GM23338 (cell line): ENCODE data around the gene ZMAT5. TPM values are rescaled to one million over a fixed set of nuclear protein-coding genes. Genes with fewer than 3 reads are reported as not detected.
A peak's percentile ranks its signal among the peaks of the same experiment; 100 is the strongest.

Experiments used
- ATAC-seq: fragments of 200-7000 bp; cut with Tn5 transposase; 3 replicates; pipeline ENCODE4 v1.9.1; 2020
- DNase-seq: peaks from one replicate; pipeline ENCODE4 v3.0.0-alpha.2; 2015; ENCODE audit warnings: low spot score
- H2AFZ ChIP-seq: fragments of 200-600 bp; sonication (generic); 2 replicates; pipeline ENCODE4 v1.8.0; 2016; ENCODE audit warnings: antibody characterized with exemption, mild to moderate bottlenecking, moderate library complexity
- H3F3A ChIP-seq: fragments of 200-600 bp; sonication (generic); replicated peaks from 2 replicates; pipeline ENCODE4 v1.8.0; 2017; ENCODE audit warnings: antibody characterized with exemption, mixed run types, low read depth
- H3K27ac ChIP-seq: fragments of 200-600 bp; sonication (generic); 2 replicates; pipeline ENCODE4 v1.6.1; 2016; ENCODE audit warnings: low read depth
- H3K27me3 ChIP-seq: fragments of 200-600 bp; sonication (generic); 2 replicates; pipeline ENCODE4 v1.8.0; 2016; ENCODE audit warnings: mild to moderate bottlenecking, mixed run types, moderate library complexity; ENCODE audit not compliant: insufficient read depth
- H3K36me3 ChIP-seq: fragments of 200-600 bp; sonication (generic); 2 replicates; pipeline ENCODE4 v1.8.0; 2016; ENCODE audit warnings: mild to moderate bottlenecking; ENCODE audit not compliant: insufficient read depth
- H3K4me1 ChIP-seq: fragments of 200-600 bp; sonication (generic); 2 replicates; pipeline ENCODE4 v1.8.0; 2016; ENCODE audit warnings: mild to moderate bottlenecking, moderate library complexity; ENCODE audit not compliant: insufficient read depth
- H3K4me2 ChIP-seq: fragments of 200-600 bp; sonication (generic); 2 replicates; pipeline ENCODE4 v1.7.1; 2017; ENCODE audit warnings: mixed run types
- H3K4me3 ChIP-seq: fragments of 200-600 bp; sonication (generic); 2 replicates; pipeline ENCODE4 v1.6.1; 2016; ENCODE audit warnings: mixed run types
- H3K79me2 ChIP-seq: fragments of 200-600 bp; sonication (generic); replicated peaks from 2 replicates; pipeline ENCODE4 v1.8.0; 2017; ENCODE audit warnings: mild to moderate bottlenecking; ENCODE audit not compliant: insufficient read depth
- H3K9me2 ChIP-seq: fragments of 200-600 bp; sonication (generic); 2 replicates; pipeline ENCODE4 v1.8.0; 2017; ENCODE audit not compliant: insufficient read depth
- H4K20me1 ChIP-seq: fragments of 200-600 bp; sonication (generic); replicated peaks from 2 replicates; pipeline ENCODE4 v1.8.0; 2017; ENCODE audit warnings: mild to moderate bottlenecking; ENCODE audit not compliant: insufficient read depth
- H3K27ac Mint-ChIP-seq: 2 replicates; pipeline ENCODE4 v1.8.0; 2020; ENCODE audit warnings: inconsistent platforms, mild to moderate bottlenecking, moderate library complexity, mixed read lengths
- H3K27me3 Mint-ChIP-seq: 3 replicates; pipeline ENCODE4 v1.8.0; 2022; ENCODE audit warnings: low read depth, mild to moderate bottlenecking, moderate library complexity, mixed read lengths, inconsistent platforms; ENCODE audit not compliant: insufficient read depth, poor library complexity
- H3K36me3 Mint-ChIP-seq: 3 replicates; pipeline ENCODE4 v1.8.0; 2021; ENCODE audit warnings: low read depth, mild to moderate bottlenecking, inconsistent platforms, moderate library complexity, mixed read lengths
- H3K4me1 Mint-ChIP-seq: 3 replicates; pipeline ENCODE4 v1.8.0; 2020; ENCODE audit warnings: mild to moderate bottlenecking, inconsistent platforms, mixed read lengths
- H3K4me3 Mint-ChIP-seq: 3 replicates; pipeline ENCODE4 v1.8.0; 2021; ENCODE audit warnings: moderate library complexity, mild to moderate bottlenecking, inconsistent platforms, mixed read lengths
- H3K9me3 Mint-ChIP-seq: 3 replicates; pipeline ENCODE4 v1.8.0; 2020; ENCODE audit warnings: moderate library complexity, mild to moderate bottlenecking, inconsistent platforms, mixed read lengths
- CREB1 ChIP-seq: fragments of 250-450 bp; sonication (Bioruptor Pico); IDR thresholded peaks from 2 replicates; pipeline ENCODE4 v1.5.0; 2020; ENCODE audit warnings: low read depth, mild to moderate bottlenecking, moderate library complexity
- EZH2 ChIP-seq: fragments of 200-600 bp; sonication (generic); IDR thresholded peaks from one replicate; pipeline ENCODE4 v1.8.0; 2017; ENCODE audit warnings: antibody characterized with exemption, mild to moderate bottlenecking, low read depth; ENCODE audit not compliant: unreplicated experiment
- EZH2phosphoT487 ChIP-seq: fragments of 200-600 bp; sonication (generic); IDR thresholded peaks from one replicate; pipeline ENCODE4 v1.8.1; 2018; ENCODE audit warnings: antibody characterized with exemption; ENCODE audit not compliant: unreplicated experiment
- JUNB ChIP-seq: IDR thresholded peaks from one replicate; pipeline ENCODE4 v1.6.1; 2016; ENCODE audit warnings: antibody characterized with exemption; ENCODE audit not compliant: unreplicated experiment
- NANOG ChIP-seq: IDR thresholded peaks from 2 replicates; pipeline ENCODE4 v1.6.1; 2016; ENCODE audit warnings: antibody characterized with exemption, borderline replicate concordance
- POLR2AphosphoS5 ChIP-seq: IDR thresholded peaks from 2 replicates; pipeline ENCODE4 v1.6.1; 2016; ENCODE audit warnings: antibody characterized with exemption, low read depth
- REST ChIP-seq: IDR thresholded peaks from one replicate; pipeline ENCODE4 v1.6.1; 2018; ENCODE audit warnings: antibody characterized with exemption; ENCODE audit not compliant: unreplicated experiment
- STAT1 ChIP-seq: IDR thresholded peaks from one replicate; pipeline ENCODE4 v1.6.1; 2016; ENCODE audit warnings: antibody characterized with exemption; ENCODE audit not compliant: unreplicated experiment
- ZNF114 ChIP-seq: fragments of 250-450 bp; sonication (Bioruptor Pico); IDR thresholded peaks from 2 replicates; pipeline ENCODE4 v1.5.0; 2020; ENCODE audit warnings: mild to moderate bottlenecking, moderate library complexity
- ZNF331 ChIP-seq: fragments of 250-450 bp; sonication (Bioruptor Pico); IDR thresholded peaks from 2 replicates; pipeline ENCODE4 v1.5.0; 2020; ENCODE audit warnings: low read depth, mild to moderate bottlenecking, moderate library complexity
- polyA plus RNA-seq: library from polyadenylated mRNA; unstranded; fragments of >200 nt; fragmentation: Nextera tagmentation; extraction: Ambion mirVana; gene quantifications from 2 replicates; pipeline ENCODE4 v1.2.1, GENCODE V29; 2016
- total RNA-seq: library from RNA; depleted of rRNA; stranded (reverse); fragments of >200 nt; shearing (Covaris generic); gene quantifications from 2 replicates; pipeline ENCODE4 v1.2.3, GENCODE V29; 2014
- TF ChIP-seq, protein P1 (sequence below): fragments of 250-450 bp; sonication (Bioruptor Pico); IDR thresholded peaks from 2 replicates; pipeline ENCODE4 v1.5.0; 2020; ENCODE audit warnings: mild to moderate bottlenecking, moderate library complexity
- TF ChIP-seq, protein P2 (sequence below), 2 experiments: fragments of 200-600 bp in 1 of 2; sonication (generic) in 1 of 2; conservative IDR thresholded peaks; 2 replicates each; pipeline versions ENCODE4 v1.5.1 to v1.6.1; 2016 to 2017; ENCODE audit warnings: antibody characterized with exemption in 2 of 2, low read depth in 2 of 2, mild to moderate bottlenecking in 2 of 2, moderate library complexity in 1 of 2
- TF ChIP-seq, protein P3 (sequence below): IDR thresholded peaks from 2 replicates; pipeline ENCODE4 v1.6.1; 2016; ENCODE audit warnings: antibody characterized with exemption

The ZMAT5 gene
- total and polyA plus RNA-seq, 2 experiments from 2014 or later = 14.6 to 25.4 TPM

DNA sequence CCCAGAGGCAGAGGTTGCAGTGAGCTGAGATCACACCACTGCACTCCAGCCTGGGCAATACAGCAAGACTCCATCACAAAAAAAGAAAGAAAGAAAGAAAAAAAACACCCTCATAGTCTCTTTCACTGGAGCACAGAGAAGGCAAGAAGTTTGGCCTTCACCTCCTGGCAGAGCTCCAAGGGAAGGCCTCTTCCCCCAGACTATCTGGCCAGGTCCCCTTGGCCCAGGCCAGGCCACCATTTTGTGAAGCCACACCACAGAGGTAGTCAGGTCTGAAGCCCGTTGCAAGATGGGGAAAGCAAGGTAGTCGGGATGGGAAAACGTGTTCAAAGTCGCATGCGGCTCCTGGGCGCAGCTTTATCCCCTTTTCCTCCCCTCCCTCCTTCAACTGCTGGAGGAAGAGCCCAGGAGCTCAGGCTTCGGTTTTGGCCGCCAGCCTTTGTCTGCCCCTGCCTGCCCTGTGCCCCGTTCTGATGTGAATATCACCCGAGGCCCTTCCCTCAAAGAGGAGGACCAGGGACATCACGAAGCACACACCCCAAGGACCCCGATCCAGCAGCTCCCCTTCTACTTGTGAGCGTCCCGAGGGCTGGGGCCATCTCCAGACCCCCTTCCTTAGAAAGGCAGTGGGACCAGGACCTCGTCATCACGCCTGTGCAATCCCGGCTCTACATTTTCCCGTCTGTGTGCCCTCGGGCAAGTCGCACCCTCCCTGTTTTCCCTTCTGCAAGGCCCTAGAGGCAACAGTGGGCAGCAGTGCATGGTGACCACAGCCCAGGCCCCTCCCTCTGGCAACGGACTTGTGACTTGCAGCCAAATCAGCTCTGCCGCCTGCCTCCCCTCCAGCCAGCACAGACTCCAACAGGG is 29.3 kb downstream of the ZMAT5 start:
- no peak overlapping the region for H3K4me2 ChIP-seq
- peaks cover 3% of the 10 kb centered on the region; the same call in 1 of the 3 replicates for H3K36me3 Mint-ChIP-seq
- no peak overlapping the region for H3K27ac Mint-ChIP-seq
- DNase-seq (no peak), ATAC-seq (peak; percentile 13)
- H2AFZ ChIP-seq = no peak overlapping the region
- H3K27me3 ChIP-seq = no peaks in the 10 kb centered on the region
- TF ChIP-seq, protein P1, sequence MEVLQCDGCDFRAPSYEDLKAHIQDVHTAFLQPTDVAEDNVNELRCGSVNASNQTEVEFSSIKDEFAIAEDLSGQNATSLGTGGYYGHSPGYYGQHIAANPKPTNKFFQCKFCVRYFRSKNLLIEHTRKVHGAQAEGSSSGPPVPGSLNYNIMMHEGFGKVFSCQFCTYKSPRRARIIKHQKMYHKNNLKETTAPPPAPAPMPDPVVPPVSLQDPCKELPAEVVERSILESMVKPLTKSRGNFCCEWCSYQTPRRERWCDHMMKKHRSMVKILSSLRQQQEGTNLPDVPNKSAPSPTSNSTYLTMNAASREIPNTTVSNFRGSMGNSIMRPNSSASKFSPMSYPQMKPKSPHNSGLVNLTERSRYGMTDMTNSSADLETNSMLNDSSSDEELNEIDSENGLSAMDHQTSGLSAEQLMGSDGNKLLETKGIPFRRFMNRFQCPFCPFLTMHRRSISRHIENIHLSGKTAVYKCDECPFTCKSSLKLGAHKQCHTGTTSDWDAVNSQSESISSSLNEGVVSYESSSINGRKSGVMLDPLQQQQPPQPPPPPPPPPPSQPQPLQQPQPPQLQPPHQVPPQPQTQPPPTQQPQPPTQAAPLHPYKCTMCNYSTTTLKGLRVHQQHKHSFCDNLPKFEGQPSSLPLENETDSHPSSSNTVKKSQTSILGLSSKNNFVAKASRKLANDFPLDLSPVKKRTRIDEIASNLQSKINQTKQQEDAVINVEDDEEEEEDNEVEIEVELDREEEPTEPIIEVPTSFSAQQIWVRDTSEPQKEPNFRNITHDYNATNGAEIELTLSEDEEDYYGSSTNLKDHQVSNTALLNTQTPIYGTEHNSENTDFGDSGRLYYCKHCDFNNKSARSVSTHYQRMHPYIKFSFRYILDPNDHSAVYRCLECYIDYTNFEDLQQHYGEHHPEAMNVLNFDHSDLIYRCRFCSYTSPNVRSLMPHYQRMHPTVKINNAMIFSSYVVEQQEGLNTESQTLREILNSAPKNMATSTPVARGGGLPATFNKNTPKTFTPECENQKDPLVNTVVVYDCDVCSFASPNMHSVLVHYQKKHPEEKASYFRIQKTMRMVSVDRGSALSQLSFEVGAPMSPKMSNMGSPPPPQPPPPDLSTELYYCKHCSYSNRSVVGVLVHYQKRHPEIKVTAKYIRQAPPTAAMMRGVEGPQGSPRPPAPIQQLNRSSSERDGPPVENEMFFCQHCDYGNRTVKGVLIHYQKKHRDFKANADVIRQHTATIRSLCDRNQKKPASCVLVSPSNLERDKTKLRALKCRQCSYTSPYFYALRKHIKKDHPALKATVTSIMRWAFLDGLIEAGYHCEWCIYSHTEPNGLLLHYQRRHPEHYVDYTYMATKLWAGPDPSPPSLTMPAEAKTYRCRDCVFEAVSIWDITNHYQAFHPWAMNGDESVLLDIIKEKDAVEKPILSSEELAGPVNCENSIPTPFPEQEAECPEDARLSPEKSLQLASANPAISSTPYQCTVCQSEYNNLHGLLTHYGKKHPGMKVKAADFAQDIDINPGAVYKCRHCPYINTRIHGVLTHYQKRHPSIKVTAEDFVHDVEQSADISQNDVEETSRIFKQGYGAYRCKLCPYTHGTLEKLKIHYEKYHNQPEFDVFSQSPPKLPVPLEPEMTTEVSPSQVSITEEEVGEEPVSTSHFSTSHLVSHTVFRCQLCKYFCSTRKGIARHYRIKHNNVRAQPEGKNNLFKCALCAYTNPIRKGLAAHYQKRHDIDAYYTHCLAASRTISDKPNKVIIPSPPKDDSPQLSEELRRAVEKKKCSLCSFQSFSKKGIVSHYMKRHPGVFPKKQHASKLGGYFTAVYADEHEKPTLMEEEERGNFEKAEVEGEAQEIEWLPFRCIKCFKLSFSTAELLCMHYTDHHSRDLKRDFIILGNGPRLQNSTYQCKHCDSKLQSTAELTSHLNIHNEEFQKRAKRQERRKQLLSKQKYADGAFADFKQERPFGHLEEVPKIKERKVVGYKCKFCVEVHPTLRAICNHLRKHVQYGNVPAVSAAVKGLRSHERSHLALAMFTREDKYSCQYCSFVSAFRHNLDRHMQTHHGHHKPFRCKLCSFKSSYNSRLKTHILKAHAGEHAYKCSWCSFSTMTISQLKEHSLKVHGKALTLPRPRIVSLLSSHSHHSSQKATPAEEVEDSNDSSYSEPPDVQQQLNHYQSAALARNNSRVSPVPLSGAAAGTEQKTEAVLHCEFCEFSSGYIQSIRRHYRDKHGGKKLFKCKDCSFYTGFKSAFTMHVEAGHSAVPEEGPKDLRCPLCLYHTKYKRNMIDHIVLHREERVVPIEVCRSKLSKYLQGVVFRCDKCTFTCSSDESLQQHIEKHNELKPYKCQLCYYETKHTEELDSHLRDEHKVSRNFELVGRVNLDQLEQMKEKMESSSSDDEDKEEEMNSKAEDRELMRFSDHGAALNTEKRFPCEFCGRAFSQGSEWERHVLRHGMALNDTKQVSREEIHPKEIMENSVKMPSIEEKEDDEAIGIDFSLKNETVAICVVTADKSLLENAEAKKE (CRISPR knock-in tag) = no peak
- TF ChIP-seq ZNF114 (no peak), REST (no peak), EZH2phosphoT487 (no peak), NANOG (no peak), CREB1 (no peak), JUNB (no peak), ZNF331 (CRISPR knock-in tag) (no peak), POLR2AphosphoS5 (no peak), STAT1 (no peak), EZH2 (no peak)
- TF ChIP-seq, protein P2, sequence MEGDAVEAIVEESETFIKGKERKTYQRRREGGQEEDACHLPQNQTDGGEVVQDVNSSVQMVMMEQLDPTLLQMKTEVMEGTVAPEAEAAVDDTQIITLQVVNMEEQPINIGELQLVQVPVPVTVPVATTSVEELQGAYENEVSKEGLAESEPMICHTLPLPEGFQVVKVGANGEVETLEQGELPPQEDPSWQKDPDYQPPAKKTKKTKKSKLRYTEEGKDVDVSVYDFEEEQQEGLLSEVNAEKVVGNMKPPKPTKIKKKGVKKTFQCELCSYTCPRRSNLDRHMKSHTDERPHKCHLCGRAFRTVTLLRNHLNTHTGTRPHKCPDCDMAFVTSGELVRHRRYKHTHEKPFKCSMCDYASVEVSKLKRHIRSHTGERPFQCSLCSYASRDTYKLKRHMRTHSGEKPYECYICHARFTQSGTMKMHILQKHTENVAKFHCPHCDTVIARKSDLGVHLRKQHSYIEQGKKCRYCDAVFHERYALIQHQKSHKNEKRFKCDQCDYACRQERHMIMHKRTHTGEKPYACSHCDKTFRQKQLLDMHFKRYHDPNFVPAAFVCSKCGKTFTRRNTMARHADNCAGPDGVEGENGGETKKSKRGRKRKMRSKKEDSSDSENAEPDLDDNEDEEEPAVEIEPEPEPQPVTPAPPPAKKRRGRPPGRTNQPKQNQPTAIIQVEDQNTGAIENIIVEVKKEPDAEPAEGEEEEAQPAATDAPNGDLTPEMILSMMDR (conservative IDR thresholded peaks at IDR 0.05; ENCODE audit: low read depth in 2 of 2) = no peak
- TF ChIP-seq, protein P3, sequence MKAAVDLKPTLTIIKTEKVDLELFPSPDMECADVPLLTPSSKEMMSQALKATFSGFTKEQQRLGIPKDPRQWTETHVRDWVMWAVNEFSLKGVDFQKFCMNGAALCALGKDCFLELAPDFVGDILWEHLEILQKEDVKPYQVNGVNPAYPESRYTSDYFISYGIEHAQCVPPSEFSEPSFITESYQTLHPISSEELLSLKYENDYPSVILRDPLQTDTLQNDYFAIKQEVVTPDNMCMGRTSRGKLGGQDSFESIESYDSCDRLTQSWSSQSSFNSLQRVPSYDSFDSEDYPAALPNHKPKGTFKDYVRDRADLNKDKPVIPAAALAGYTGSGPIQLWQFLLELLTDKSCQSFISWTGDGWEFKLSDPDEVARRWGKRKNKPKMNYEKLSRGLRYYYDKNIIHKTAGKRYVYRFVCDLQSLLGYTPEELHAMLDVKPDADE = no peak
- H3K4me3 Mint-ChIP-seq = no peak overlapping the region
- H3K4me3 ChIP-seq = no peak overlapping the region
- no peaks in the 10 kb centered on the region for H3K36me3 ChIP-seq
- H3K4me1 ChIP-seq = peaks cover 14% of the 10 kb centered on the region
- H3K9me3 Mint-ChIP-seq = 0 out of 3 replicates have a peak, but pooled peaks cover 2% of the 10 kb centered on the region
- H3K79me2 ChIP-seq = no peaks in the 10 kb centered on the region
- H4K20me1 ChIP-seq = no peaks in the 10 kb centered on the region
- H3F3A ChIP-seq = no peaks in the 10 kb centered on the region
- H3K27me3 Mint-ChIP-seq = peaks cover 7% of the 10 kb centered on the region
- no peak overlapping the region for H3K27ac ChIP-seq
- H3K4me1 Mint-ChIP-seq = peaks cover 22% of the 10 kb centered on the region
- no peaks in the 10 kb centered on the region for H3K9me2 ChIP-seq
